Measurements from ENCODE around the gene NELFCD. TPM values are rescaled to one million over a fixed set of nuclear protein-coding genes. Genes with fewer than 3 reads are reported as not detected.
"Not testable (repeated sequence)": the region's sequence is repeated elsewhere in the genome, so short reads cannot be mapped to it uniquely, and the experiment has no call there.

NELFCD gene
- total RNA-seq, 2 experiments from 2014 or later = 102 to 103 TPM

DNA sequence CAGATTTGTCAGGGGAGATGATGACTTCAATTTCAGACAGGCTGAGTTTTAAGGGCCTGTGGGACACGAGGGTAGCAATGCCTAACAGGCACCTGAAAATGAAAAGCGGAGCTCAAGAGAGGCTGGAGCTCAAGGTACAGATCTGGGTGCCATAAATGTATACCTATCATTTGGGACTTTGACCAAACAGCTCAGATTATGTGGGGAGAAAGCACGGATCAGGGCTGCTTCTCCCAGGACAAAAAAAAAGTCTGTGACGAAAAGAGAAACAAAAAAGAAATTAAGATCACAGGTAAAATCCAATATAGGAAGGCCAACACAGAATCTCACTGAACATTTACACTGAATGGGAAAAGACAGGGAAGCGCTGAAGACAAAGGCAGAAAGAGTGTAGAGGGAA, 59.6 kb downstream of the NELFCD start:
- no peaks in the 10 kb centered on the region for H3K27me3 Mint-ChIP-seq (ENCODE audit: low read depth)
- H3K36me3 Mint-ChIP-seq (ENCODE audit: low read depth) = peaks cover 41% of the 10 kb centered on the region
- CTCF ChIA-PET = no interaction called here
- peak overlapping the region; percentile 89 for H3K27ac Mint-ChIP-seq
- no peaks in the 10 kb centered on the region for H3K9me3 Mint-ChIP-seq
- DNase-seq = no peak
- intact Hi-C loops (cut with micrococcal nuclease) = loop anchor here (5.0 kb wide), 1 partner anchor 37 kb away; no protein-coding TSS in a partner anchor
- H3K4me3 Mint-ChIP-seq = peak overlapping the region; percentile 93
- peaks cover 57% of the 10 kb centered on the region for H3K4me1 Mint-ChIP-seq (ENCODE audit: low read depth)

DNA sequence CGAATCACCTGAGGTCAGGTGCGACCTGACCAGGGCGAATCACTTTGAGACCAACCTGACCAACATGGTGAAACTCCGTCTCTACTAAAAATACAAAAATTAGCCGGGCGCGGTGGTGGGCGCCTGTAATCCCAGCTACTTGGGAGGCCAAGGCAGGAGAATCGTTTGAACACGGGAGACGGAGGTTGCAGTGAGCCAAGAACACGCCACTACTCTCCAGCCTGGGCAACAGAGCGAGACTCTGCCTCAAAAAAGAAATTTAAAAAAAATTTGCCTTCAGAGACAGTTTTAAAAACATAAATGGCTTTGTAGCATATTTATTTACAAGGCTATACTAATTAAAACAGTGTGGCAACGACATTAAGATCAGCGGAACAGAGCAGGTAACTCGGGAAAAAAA, 60.4 kb downstream of the NELFCD start:
- CTCF ChIA-PET = interaction anchor here (0.7 kb wide), 1 partner anchor 41 kb away, joined by 3 read pairs; no protein-coding TSS in a partner anchor
- peak overlapping the region; percentile 93 for H3K4me3 Mint-ChIP-seq
- peaks cover 35% of the 10 kb centered on the region for H3K36me3 Mint-ChIP-seq (ENCODE audit: low read depth)
- not testable (repeated sequence) for H3K9me3 Mint-ChIP-seq; H3K27me3 Mint-ChIP-seq (ENCODE audit: low read depth); DNase-seq
- intact Hi-C loops (cut with micrococcal nuclease) = loop anchor here (5.0 kb wide), 1 partner anchor 36 kb away; no protein-coding TSS in a partner anchor
- H3K4me1 Mint-ChIP-seq (ENCODE audit: low read depth) = peaks cover 50% of the 10 kb centered on the region
- peak overlapping the region; percentile 89 for H3K27ac Mint-ChIP-seq

DNA sequence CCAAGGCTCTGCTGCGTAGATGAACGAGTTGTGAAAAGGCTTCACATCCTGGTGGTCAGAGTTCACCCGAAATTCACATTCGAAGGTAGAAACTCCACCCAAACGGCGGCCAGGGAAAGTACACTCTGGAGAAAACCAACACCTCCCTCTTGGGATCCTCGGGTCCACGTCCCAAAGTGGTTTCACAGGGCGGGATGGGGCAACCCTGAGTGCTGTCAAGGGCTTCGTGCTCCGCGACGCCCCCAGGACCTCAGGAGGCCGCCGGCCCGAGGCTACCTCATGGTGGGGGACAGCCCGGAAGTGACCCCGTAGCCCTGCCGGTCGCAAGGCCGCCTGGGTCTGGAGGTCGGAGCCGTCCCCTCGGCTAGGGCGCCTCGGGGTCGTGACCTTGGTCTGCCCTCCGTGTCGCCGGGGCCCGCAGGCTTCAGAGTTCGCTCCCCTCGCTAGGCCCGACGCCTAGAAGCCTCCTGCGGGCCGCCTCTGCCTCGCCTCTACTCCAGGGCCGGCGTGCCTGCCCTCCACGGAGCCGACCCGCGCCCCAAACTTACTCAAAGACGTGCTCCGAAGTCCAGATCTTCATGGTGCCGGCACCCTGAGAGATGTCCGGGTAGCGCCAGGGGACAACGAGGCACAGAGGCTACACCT, 61.2 kb downstream of the NELFCD start, which contains the start of gene PRELID3B:
Gene PRELID3B (minus strand): TSS at position 636 of the 645 bp plus-strand sequence. CDS start 56 bp downstream, at position 580.
- Mint-ChIP-seq H3K27me3 (ENCODE audit: low read depth) (no peaks in the 10 kb centered on the region), H3K4me3 (peak within 1 kb of the TSS; percentile 93), H3K4me1 (ENCODE audit: low read depth) (peaks cover 43% of the 10 kb centered on the region)

DNA sequence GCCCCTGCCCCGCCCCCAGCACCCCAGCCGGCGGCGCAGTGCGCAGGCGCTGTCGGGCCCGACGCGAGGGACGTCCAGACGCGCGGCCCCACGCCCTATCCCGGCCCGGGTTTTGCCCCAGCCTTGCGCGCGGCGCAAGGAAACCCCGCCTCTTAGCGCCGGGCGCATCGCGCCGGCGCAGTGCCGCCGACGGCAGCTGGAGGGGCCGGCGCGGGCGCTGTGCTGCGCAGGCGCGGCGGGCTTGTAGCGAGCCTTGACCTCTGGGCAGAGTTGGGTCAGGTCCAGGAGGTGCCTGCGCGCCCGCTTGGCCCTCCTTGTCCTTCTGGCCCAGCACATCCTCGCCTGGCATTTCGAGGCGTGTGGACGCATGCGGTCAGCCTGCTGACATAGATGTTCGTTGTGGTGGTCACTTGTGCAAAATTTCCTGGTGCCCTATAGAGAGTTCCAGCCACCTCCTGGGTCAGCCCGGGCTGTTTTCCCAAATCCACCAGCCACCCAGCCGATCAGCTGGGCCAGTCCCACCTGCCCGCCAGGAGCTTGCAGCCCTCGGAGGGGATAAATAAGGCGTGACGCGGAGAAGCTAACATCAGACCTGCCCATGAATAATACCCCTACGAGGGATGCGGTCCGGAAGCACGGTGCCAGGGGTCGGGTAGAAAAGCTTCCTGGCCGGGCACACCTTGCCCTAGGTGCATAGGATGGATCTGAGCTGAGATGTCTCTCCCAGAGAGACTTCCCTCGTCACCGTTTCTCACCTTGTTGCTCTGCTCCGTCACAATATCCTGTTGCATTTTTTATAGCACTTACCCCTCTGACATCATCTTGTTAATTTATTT, 62.0 kb downstream of the NELFCD start:
- H3K27ac Mint-ChIP-seq = peak overlapping the region; percentile 84
- H3K27me3 Mint-ChIP-seq (ENCODE audit: low read depth) = no peaks in the 10 kb centered on the region
- no peaks in the 10 kb centered on the region for H3K9me3 Mint-ChIP-seq
- H3K4me1 Mint-ChIP-seq (ENCODE audit: low read depth) = peaks cover 40% of the 10 kb centered on the region
- peak; percentile 92 for DNase-seq
- peaks cover 20% of the 10 kb centered on the region for H3K36me3 Mint-ChIP-seq (ENCODE audit: low read depth)
- CTCF ChIA-PET = interaction anchor here (1.2 to 1.8 kb wide), 3 partner anchors 11 to 179 kb away, joined by 6 to 10 read pairs (median 7); partner anchors contain the start of gene ATP5F1E
- H3K4me3 Mint-ChIP-seq = peak overlapping the region; percentile 93
- intact Hi-C loops (cut with micrococcal nuclease) = loop anchor here (1.0 to 5.0 kb wide), 4 partner anchors 11 to 120 kb away; partner anchors contain the start of genes ATP5F1E, NELFCD and ZNF831

More for the DNA sequence above, 61.2 kb downstream of the NELFCD start, which contains the start of gene PRELID3B:
- no peak for DNase-seq
- CTCF ChIA-PET = interaction anchor here (0.7 to 1.2 kb wide), 2 partner anchors 10 to 40 kb away, joined by 3 to 6 read pairs; partner anchors contain the start of gene ATP5F1E
- Mint-ChIP-seq H3K9me3 (no peaks in the 10 kb centered on the region), H3K27ac (peak within 1 kb of the TSS; percentile 89), H3K36me3 (ENCODE audit: low read depth) (peaks cover 28% of the 10 kb centered on the region)
- intact Hi-C loops (cut with micrococcal nuclease) = loop anchor here (1.0 to 5.0 kb wide), 4 partner anchors 10 to 121 kb away; partner anchors contain the start of genes ATP5F1E, NELFCD and ZNF831

DNA sequence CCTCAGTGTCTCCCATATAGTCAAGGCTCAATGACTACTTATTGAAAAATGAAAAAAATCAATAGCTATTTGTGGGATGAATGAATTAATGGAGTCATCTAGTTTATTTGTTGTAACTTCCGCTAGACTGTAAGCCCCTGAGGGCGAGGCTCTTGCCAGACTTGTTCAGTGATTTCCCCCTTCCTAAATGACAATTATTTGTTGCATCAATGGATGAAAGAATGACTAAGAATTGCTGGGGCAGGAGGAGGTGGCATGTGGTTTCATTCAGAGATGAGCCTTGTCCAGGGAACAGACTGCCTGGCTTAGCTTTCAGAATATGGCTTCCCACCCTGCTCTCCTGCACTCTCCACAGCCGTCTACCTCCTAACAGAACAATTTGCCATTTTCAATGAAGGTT, 62.6 kb downstream of the NELFCD start:
- intact Hi-C loops (cut with micrococcal nuclease) = loop anchor here (5.0 kb wide), 1 partner anchor 34 kb away; no protein-coding TSS in a partner anchor
- H3K4me3 Mint-ChIP-seq = peak overlapping the region; percentile 75
- H3K9me3 Mint-ChIP-seq = no peaks in the 10 kb centered on the region
- H3K27ac Mint-ChIP-seq = peak overlapping the region; percentile 78
- H3K4me1 Mint-ChIP-seq (ENCODE audit: low read depth) = peaks cover 44% of the 10 kb centered on the region
- no peak for DNase-seq
- H3K27me3 Mint-ChIP-seq (ENCODE audit: low read depth) = no peaks in the 10 kb centered on the region
- CTCF ChIA-PET = interaction anchor here (1.2 to 1.8 kb wide), 3 partner anchors 12 to 178 kb away, joined by 6 to 10 read pairs (median 7); partner anchors contain the start of gene ATP5F1E
- peaks cover 17% of the 10 kb centered on the region for H3K36me3 Mint-ChIP-seq (ENCODE audit: low read depth)

DNA sequence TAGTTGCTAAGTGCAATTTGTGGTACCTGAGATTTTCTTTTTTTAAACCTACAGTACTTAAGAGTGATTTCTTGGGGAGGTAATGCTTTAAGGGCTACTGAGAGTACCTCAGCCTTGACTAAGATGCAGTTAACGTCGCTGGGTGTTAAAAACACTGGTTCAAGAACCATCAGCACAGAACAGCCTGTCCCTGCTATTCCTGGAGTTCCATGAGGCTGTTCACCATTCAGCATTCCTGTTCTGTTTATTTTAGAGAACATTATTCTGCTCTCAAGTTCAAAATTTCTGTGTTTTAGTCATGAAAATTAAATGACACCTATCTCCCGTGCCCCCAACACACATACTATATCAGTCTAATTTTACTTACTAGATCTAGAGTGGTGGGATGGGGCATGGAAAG, 63.2 kb downstream of the NELFCD start:
- Mint-ChIP-seq H3K36me3 (ENCODE audit: low read depth) (peaks cover 17% of the 10 kb centered on the region), H3K27me3 (ENCODE audit: low read depth) (peaks cover under 1% of the 10 kb centered on the region), H3K4me1 (ENCODE audit: low read depth) (peaks cover 39% of the 10 kb centered on the region), H3K27ac (peak overlapping the region; percentile 9), H3K4me3 (no peak overlapping the region), H3K9me3 (no peaks in the 10 kb centered on the region)
- intact Hi-C loops (cut with micrococcal nuclease) = loop anchor here (5.0 kb wide), 1 partner anchor 33 kb away; no protein-coding TSS in a partner anchor
- CTCF ChIA-PET = interaction anchor here (1.4 to 1.8 kb wide), 2 partner anchors 163 to 178 kb away, joined by 7 to 10 read pairs; no protein-coding TSS in a partner anchor
- DNase-seq = no peak

Other genes starting within 250 kb of the NELFCD start
- 1 to 10 TPM; 1.6 to 1.9 TPM for gene GNAS-AS1, start 130.4 kb upstream of the NELFCD start, total RNA-seq
- gene GNAS, start 128.5 kb upstream of the NELFCD start, total RNA-seq = 100 to 1,000 TPM; 770 to 802 TPM
- gene CTSZ, start 26.0 kb downstream of the NELFCD start, total RNA-seq = 10 to 100 TPM; 17.3 to 17.9 TPM
- not detected for gene TUBB1, start 38.2 kb downstream of the NELFCD start, total RNA-seq
- 10 to 100 TPM; 74.5 to 86.3 TPM for gene ATP5F1E, start 51.1 kb downstream of the NELFCD start, total RNA-seq
- 100 to 1,000 TPM; 170 to 180 TPM for gene PRELID3B, start 61.5 kb downstream of the NELFCD start, total RNA-seq
- gene ZNF831, start 182.6 kb downstream of the NELFCD start, total RNA-seq = 1 to 10 TPM; 5.1 to 6.0 TPM

All from activated naive CD4-positive, alpha-beta T cell treated with anti-CD3 and anti-CD28 coated beads for 36 hours (primary cell).